EL (cell line): ENCODE results near the gene ANKRD33B.
A peak's percentile ranks its signal among the peaks of the same experiment; 100 is the strongest.
"Not testable (repeated sequence)": the region's sequence is repeated elsewhere in the genome, so short reads cannot be mapped to it uniquely, and the experiment has no call there.

ENCODE experiments used
- DNase-seq: peaks from one replicate; pipeline ENCODE4 v3.0.0-alpha.2; 2016

ANKRD33B gene

GRCh38 chr5:10624206-10624605 lies 60.3 kb downstream of the ANKRD33B start:
- no peak for DNase-seq

GRCh38 chr5:10624679-10625078 lies 60.8 kb downstream of the ANKRD33B start:
- no peak for DNase-seq

DNA sequence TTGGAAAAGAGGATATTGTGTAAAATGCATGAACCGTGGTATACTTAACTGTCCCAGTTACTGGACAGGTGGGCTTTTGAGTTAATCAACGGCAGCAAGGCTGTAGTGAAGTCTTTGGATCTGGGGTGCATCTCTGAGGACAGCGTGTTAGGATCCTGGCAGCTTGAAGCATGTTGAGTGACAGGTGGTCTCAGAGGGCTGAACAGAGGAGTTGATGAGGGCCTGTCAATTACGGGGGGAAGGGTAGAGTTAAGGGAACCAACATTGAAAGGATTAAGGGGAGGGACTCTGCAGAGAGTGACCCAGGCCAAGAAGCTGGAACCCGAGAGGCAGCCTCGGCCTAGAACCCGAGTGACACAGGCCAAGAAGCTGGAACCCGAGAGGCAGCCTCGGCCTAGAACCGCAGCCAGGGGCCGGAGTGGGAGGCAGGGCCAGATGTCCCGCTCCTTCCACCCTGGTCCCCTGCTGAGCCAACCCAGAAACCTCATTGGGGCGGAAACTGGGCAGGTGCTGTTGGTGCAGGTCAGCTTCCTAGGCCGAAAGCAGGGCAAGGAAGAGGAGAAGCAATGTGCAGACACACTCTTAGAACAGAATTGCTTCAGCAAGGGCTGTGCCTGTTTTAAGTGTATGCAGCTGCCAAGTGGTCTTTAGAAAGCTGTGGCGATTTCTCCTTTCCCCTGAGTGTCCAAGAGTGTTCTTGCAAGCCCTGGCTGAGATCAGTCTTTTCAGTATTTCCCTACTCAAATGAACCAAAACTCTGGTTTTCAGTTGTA lies 62.0 kb downstream of the ANKRD33B start:
- no peak for DNase-seq

GRCh38 chr5:10626473-10627013 lies 62.7 kb downstream of the ANKRD33B start:
- DNase-seq: no peak

DNA sequence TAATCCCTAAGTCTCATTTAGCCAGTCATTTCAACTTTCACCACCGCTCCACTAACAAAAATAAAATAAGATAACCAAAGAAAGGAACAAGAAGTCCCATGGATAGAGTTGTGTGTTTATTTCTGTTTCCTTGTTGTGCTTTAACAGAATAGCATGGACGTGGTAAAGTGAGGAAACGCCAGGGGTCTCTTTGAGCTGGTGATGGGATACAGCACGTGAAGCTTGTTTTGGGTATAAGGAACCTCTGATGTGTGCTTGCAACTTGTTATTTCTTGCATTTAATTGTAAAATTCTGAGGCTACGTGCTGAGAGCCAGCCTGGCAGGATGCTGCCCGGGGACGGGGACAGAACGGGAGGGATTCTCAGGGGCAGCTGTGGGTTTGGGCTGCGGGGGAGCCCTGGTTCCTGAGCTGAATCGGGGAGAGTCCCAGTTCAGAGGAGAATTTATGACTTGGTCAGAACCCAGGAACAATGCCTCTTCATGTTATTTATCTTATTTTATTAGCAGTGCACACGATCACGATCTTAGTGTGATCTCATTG lies 63.4 kb downstream of the ANKRD33B start:
- DNase-seq: no peak

GRCh38 chr5:10628601-10629000 lies 64.7 kb downstream of the ANKRD33B start:
- DNase-seq: no peak

- DNase-seq: no peak
Observed at GRCh38 chr5:10629682-10630081, 65.8 kb downstream of the ANKRD33B start.

- peak; percentile 30 for DNase-seq
Observed at GRCh38 chr5:10630126-10630525, 66.3 kb downstream of the ANKRD33B start.

- not testable (repeated sequence) for DNase-seq
Observed at GRCh38 chr5:10630744-10631143, 66.9 kb downstream of the ANKRD33B start.

DNA sequence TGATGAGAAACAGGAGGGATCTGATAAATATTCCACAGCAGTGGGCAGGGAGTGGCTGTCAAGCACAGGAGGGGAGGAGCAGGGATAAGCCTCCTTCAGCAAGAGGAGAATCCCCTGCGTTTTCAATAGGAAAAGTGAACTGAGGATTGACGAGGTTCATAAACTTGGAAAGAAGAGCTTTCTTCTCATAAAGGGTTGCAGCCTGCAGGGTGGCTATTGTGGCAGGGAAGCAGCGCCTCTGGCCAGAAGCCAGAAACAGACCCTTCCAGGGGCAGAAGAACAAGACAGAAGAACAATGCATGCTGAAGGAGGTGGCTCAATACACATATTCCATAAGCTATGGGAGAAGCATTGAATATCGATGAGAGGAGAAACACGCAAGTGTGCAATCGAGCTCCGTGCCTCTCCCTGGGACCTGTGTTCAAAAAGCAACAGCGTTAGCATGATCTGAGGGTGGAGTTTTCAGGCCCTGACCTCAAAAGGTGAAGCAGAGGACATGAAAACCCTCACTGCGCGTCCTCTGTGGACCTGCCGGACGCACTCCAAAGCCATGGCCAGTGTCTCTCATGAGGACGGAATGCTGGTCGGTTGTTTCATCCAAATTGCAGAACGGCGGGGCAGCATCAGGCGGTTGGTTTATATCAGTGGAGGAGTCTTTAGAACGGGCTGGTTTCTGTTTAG lies 67.6 kb downstream of the ANKRD33B start:
- DNase-seq: no peak

- peak; percentile 79 for DNase-seq
Observed at GRCh38 chr5:10632110-10632761, 68.4 kb downstream of the ANKRD33B start.

DNA sequence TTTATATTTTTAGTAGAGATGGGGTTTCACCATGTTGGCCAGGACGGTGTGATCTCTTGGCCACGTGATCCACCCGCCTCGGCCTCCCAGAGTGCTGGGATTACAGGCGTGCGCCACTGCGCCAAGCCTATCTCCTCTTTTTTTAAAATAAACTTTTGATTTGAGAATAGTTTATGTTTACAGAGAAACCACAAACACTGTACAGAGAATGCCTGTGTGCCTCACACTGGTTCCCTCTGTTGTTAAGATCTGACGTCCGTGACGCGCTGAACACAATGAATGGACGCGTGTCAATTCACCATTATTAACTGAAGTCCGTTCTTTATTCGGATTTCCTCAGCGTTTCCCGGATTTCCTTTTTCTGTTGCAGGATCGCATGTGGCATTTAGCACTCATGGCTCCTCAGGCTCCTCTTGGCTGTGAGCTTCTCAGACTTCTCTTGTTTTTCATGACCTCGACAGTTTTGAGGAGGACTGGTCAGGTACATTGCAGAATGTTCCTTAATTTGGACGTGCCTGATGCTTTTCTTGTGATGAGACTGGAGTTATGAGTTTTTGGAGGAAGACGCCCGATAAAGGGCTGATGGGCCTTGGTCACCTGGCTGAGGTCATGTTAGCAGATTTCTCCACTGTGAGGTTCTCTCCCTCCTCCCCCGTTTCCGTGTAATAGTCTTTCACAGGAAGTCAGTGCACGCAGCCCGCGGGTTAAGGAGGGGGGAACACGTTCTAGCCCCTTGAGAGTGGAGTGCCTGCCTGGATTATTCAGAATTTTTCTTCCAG lies 69.6 kb downstream of the ANKRD33B start:
- no peak for DNase-seq

DNA sequence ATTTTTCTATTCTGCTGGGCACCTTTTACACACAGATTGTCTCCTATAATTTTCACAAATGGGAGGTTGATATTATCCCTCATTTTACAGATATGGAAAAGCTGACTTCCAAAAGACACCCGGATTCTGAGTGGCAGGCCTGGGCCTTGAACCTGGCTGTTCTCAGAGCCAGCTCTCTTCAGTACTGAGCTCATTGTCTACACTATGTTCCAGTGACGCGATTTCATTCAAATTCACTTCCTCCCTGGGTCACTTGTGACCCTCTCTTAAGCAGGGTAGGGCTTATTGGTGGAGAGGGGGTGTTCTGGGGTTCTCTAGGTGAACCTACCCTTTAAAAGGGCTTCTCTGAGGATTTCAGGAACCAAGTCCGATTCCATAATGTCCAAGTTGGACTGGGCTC lies 70.2 kb downstream of the ANKRD33B start:
- DNase-seq: no peak

DNA sequence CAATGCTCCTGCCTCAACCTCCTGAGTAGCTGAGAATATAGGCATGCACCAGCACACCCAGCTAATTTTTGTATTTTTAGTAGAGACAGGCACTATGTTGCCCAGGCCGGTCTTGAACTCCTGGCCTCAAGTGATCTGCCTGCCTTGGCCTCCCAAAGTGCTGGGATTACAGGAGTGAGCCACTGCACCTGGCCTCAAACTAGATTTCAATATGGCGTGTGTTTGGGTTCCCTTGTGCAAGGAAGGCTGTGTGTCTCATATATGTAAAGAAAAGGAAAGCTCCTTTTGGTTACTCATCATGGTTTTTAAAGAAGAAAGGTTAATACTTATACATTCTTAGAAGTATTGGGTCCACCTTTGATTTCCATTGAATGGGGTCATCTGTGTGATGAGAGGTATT lies 70.7 kb downstream of the ANKRD33B start:
- no peak for DNase-seq

DNA sequence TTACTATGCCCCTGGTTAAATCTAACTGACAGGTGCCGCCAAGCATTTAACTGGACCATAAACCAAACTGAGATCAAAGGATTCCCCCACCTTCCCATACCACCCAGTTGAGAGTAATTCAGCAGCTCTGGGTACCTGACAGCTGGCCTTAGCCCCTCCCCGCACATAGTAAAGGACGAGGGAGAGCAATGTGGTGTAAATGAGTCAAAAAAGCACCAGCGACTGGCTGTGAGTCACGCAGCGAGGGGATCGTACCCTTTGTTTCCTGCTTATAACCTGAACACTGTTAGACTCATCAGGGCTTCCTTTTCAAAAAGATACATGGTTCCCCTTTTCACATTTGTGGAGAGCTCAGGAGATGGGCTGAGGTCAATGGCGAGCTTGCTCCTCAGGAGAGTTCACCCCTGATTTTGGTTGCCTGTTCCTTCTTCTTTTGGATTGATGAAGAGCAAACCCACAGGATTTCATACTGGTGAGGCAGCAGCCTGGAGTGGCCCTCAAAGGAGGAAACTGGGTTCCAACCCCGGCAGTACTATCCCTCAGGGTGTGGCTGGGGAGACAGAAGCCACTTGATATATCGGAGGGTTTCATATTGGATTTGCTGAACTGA lies 71.5 kb downstream of the ANKRD33B start:
- peak; percentile 84 for DNase-seq

DNA sequence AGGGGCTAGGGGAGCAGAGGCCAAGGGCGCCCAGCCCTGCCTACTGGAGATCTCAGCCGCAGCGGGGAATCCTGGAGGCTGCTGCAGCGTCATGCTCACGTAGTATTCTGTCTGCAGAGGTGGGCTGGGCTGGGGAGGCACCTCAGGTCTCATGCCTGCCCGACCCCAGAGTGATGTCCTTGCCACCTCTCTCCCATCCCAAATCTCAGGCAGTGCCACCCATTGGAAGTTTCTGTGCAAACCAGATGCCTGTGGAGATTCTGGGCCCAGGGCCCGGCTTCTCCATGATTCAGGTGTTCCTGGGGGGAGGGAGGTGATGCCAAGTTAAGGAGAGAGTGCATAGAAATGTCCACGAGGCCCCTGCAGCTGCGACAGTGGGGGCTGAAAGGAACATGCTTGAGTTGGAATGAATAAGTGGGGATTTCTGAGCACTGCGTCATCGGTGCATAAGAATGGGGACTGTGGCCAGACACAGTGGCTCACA lies 72.0 kb downstream of the ANKRD33B start:
- no peak for DNase-seq

- no peak for DNase-seq
Observed at GRCh38 chr5:10636363-10637142, 72.7 kb downstream of the ANKRD33B start.

DNA sequence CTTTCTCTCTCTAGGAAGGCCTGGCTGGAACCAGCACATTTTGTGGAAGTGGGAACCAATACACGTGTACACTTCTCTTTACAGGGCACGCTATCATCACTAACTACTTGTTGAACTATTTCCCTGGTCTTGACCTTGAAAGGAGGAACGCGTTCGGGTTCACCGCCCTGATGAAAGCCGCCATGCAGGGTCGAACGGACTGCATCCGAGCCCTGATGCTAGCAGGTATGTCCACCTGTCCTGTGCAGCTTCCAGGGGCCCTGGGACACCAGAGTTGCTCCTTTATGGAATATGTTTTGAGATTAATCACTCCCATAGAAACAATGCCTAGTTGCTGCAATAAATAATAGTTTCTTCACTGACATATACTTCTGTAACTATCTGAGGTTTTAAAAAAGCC lies 74.1 kb downstream of the ANKRD33B start:
- no peak for DNase-seq

DNA sequence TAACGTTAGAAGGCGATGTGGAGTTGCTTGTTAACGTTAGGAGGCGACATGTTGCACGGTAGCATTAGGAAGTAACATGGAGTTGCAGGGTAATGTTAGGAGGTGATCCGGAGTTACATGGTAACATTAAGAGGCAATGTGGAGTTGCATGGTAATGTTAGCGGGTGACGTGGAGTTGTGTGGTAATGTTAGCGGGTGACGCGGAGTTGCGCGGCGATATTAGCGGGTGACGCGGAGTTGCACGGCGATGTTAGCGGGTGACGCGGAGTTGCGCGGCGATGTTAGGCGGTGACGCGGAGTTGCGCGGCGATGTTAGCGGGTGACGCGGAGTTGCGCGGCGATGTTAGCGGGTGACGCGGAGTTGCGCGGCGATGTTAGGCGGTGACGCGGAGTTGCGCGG lies 74.9 kb downstream of the ANKRD33B start:
- not testable (repeated sequence) for DNase-seq

- DNase-seq: no peak
Observed at GRCh38 chr5:10639846-10640368, 76.0 kb downstream of the ANKRD33B start.

- DNase-seq: no peak
Observed at GRCh38 chr5:10642367-10642766, 78.5 kb downstream of the ANKRD33B start.
